OCI-LY1 (cell line): Measurements from ENCODE around the gene GRK5.

Experiments
- CTCF ChIP-seq: fragments of 200-600 bp; sonication (generic), shearing (Covaris generic); IDR thresholded peaks from 2 replicates; pipeline ENCODE4 v1.5.1; 2017; ENCODE audit warnings: mild to moderate bottlenecking, antibody characterized with exemption, low read length, moderate library complexity, mixed read lengths
- EZH2 ChIP-seq: fragments of 200-600 bp; sonication (generic), shearing (Covaris generic); IDR thresholded peaks from 2 replicates; pipeline ENCODE4 v1.8.0; 2017; ENCODE audit warnings: borderline replicate concordance, mixed run types, mild to moderate bottlenecking, antibody characterized with exemption, low read length, moderate library complexity, mixed read lengths

GRCh38 chr10:119455609-119456434 lies 248.5 kb downstream of the GRK5 start:
- TF ChIP-seq EZH2 (no peak), CTCF (no peak)
